GM18907 (cell line): ENCODE data around the gene VWA5A.

Source experiments
- ATAC-seq: cut with Tn5 transposase; IDR thresholded peaks from one replicate; pipeline ENCODE4 v1.9.1; 2021; ENCODE audit warnings: mild to moderate bottlenecking, moderate library complexity; ENCODE audit not compliant: unreplicated experiment

The VWA5A gene

GRCh38 chr11:124114942-124115781, at the start of gene VWA5A:
TSS of gene VWA5A (plus strand) at chr11:124115450. CDS start at chr11:124117512, 2,062 bp downstream.
- peak; percentile 100 for ATAC-seq

GRCh38 chr11:124068601-124069110, 46.6 kb upstream of the VWA5A start:
- no peak for ATAC-seq

- ATAC-seq, result peak; percentile 84
Measured at GRCh38 chr11:124069429-124070401, 45.5 kb upstream of the VWA5A start.

- ATAC-seq, result peak; percentile 88
Measured at GRCh38 chr11:124070915-124071622, 44.2 kb upstream of the VWA5A start.

GRCh38 chr11:124071623-124071948, 43.7 kb upstream of the VWA5A start:
- no peak for ATAC-seq

GRCh38 chr11:124072147-124072546, 43.1 kb upstream of the VWA5A start:
- no peak for ATAC-seq

- ATAC-seq, result no peak
Measured at GRCh38 chr11:124074554-124074953, 40.7 kb upstream of the VWA5A start.

- no peak for ATAC-seq
Measured at GRCh38 chr11:124075492-124075840, 39.8 kb upstream of the VWA5A start.

- ATAC-seq, result peak; percentile 63
Measured at GRCh38 chr11:124075841-124076651, 39.2 kb upstream of the VWA5A start.

- no peak for ATAC-seq
Measured at GRCh38 chr11:124077266-124077665, 38.0 kb upstream of the VWA5A start.

- ATAC-seq, result no peak
Measured at GRCh38 chr11:124078591-124078990, 36.7 kb upstream of the VWA5A start.

- no peak for ATAC-seq
Measured at GRCh38 chr11:124079631-124080326, 35.5 kb upstream of the VWA5A start.

- no peak for ATAC-seq
Measured at GRCh38 chr11:124080327-124081001, 34.8 kb upstream of the VWA5A start.

GRCh38 chr11:124081483-124081882, 33.8 kb upstream of the VWA5A start:
- no peak for ATAC-seq

- no peak for ATAC-seq
Measured at GRCh38 chr11:124082371-124082770, 32.9 kb upstream of the VWA5A start.

GRCh38 chr11:124085583-124085982, 29.7 kb upstream of the VWA5A start:
- no peak for ATAC-seq

GRCh38 chr11:124085997-124086846, 29.0 kb upstream of the VWA5A start:
- ATAC-seq, result no peak

GRCh38 chr11:124090996-124091395, 24.3 kb upstream of the VWA5A start:
- no peak for ATAC-seq
